NCI-H460 (cell line): ENCODE results near the gene DDX10. TPM values are rescaled to one million over a fixed set of nuclear protein-coding genes. Genes with fewer than 3 reads are reported as not detected.
"Not testable (repeated sequence)": the region's sequence is repeated elsewhere in the genome, so short reads cannot be mapped to it uniquely, and the experiment has no call there.

Experiments used
- DNase-seq: peaks from one replicate; pipeline ENCODE4 v3.0.0-alpha.2; 2016; ENCODE audit warnings: low read depth; ENCODE audit errors: extremely low read depth
- total RNA-seq: library from RNA; depleted of rRNA; stranded (reverse); fragments of >200 nt; shearing (Covaris generic); gene quantifications from 2 replicates; pipeline ENCODE4 v1.2.3, GENCODE V29; 2014

Gene DDX10
- total RNA-seq, 1 experiment from 2014 or later: 277 TPM

DNA sequence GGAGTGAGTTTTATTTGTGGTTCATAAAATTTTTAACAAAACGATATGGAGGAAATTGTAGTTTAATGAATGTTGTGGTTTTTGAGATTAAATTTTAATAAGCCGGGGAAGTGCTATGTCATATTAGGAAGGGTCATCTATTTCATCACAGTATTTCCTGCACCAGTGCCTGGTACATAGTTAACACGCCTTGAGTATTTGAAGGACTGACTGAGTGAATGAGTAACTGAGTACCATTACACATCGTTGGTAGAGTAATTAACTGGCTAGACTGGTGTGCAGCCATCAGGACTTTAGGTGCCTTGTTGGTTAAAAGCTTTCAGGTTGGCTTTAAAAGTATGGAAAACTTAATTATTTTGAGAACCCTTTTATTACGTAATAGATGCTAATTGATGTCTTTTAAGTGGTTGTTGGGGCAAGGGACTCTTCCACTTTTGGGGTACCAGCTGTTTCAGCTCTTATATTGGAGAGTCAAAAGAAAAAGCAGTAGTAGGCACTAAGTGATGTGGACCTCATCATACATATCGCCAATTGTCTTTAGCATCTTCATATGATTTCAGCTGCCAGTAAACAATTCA is 101.8 kb downstream of the DDX10 start:
- no peak for DNase-seq

DNA sequence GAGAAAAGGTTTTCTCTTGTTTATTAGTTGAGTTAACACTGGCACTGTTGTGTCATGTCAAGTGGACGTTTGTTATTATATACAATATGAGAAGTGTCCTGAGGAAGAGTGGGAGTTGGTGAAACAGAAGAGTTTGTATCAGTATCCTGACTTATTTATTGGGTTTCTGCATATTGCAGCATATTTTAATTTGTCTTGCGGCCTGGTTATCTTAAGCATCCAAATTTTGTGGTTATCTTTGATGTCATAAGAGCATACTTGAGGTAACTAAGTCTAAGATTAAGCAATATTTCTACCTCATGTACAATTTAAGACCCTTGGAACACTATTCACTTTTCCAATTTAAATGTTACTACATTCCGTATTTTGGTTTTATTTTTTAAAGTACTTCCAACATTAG is 103.5 kb downstream of the DDX10 start:
- no peak for DNase-seq

DNA sequence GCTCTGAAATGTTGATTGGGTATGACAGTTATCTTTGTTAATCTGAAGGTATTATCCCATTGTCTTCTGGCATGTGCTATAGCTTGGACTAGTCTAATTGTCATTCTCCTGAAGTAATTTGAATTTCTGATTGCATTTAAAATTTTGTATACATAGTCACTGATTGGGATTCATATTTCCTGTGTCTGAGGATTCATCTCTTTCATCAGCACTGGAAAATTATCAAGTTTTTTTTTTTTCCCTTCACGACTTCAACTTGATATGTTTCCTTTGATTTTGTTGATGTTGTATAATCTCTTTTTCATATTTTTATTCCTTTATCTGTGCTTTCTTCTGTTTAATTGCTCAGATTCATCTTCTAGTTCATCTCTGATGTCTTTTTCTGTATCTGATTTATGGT is 104.1 kb downstream of the DDX10 start:
- no peak for DNase-seq

DNA sequence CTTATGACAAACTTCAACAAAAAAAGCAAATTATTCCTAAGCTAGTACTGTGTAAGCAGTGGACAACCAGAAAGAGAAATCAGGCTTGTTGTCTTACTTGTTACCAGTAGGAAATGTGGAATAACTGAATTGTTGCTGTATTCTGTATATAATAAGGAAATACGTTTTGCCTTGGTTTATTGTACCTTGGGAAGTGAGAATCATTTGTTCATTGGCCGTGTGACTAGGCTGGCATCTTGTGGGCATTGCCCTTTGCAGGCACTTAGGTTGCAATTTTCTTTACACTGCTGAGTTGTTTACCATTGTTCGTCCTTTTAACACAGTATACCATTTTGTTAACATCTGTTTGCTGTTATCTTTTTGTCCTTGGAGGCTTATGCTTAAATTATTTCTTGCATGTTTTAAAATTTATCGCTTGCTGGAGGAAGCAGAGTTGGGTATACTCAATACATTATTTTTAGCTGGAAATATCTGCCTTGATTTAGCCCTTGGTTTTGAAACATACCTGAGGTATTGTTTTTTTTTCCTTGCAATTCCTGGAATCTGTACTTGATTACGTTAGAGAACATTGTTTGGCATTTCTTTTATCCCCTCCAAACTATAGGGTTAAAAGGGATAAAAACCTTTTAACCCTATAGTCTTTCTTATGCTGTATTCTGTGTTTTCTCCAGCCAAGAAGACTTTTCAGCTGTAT is 109.3 kb downstream of the DDX10 start:
- no peak for DNase-seq

DNA sequence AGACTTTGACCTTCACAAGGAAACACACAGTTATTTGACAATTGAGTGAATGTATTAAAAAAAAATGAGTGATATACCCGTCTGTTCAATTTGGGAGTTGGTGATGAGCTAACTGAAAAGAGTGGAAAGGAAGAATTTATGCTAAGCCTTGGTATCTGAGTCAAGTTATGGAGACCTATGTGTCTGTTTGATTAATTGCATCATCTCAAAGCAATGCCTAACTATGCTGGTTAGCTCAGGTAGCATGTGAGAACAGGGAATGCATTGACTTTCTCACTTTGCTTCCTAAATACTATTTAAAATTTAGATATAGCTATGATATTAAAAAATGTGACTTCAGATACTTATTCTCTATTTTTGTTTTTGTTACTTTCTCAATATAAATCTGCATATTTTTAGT is 110.5 kb downstream of the DDX10 start:
- no peak for DNase-seq

DNA sequence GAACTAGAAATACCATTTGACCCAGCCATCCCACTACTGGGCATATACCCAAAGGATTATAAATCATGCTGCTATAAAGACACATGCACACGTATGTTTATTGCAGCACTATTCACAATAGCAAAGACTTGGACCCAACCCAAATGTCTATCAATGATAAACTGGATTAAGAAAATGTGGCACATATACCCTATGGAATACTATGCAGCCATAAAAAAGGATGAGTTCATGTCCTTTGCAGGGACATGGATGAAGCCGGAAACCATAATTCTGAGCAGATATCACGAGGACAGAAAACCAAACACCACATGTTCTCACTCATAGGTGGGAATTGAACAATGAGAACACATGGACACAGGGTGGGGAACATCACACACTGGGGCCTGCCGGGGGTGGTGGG is 114.3 kb downstream of the DDX10 start:
- DNase-seq: not testable (repeated sequence)

DNA sequence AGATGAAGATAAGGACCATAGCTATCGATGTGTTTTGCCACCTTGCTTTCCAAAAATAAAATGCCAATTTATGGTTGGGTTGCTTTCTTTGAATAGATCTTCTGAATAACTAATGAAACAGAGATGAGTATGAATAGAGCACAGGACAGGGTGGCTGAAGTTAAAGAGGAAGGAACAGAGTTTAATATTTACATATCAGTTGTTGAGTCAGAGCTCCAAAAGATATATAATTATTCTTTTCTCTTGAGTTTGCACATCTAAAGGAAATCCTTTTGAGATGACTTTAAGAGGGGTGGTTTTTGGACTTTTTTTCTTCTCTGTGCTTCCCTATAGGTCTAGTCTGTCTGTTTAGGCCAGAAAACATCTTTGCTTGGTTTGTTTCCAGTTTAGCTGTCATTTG is 115.2 kb downstream of the DDX10 start:
- DNase-seq: no peak

DNA sequence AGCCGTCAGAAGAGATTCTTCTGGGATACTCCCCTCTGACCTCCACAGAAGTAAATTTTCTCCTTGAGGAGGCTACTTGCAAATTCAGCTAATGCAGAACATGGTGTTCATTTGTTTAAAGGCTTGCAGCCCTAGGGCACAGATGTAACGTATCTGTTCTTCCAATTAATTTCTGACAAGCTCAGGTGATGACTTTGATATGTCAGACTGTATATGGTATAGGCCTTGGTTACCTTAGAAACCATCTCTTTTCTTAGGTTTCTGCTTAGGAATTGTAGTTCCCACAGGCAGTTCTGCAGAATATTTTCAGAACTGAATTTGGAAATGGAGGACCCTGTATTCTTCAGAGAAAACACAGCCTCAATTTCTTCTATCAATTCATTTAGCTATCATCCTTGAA is 117.1 kb downstream of the DDX10 start:
- no peak for DNase-seq

DNA sequence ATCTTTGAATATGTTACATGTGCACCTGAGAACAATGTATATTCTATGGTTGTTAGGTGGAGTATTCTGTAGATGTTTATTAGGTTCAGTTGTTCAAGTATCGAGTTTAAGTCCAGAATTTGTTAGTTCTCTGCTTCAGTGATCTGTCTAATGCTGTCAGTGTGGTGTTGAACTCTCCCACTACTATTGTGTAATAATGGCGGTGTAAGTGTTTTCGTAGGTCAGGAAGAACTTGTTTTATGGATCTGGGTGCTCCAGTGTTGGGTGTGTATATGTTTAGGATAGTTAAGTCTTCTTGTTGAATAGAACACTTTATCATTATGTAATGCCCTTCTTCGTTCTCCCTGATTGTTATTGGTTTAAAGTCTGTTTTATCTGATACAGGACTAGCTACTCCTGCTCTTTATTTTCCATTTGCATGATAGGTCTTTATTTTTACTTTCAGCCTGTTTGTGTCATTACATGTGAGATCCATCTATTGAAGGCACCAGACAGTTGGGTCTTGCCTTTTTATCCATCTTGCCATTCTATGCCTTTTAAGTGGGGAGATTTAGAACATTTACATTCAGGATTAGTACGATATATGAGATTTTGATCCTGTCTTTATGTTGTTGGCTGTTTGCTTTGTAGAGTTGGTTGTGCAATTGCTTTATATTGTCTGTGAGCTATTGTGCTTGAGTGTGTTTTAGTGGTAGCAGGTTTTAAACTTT is 121.6 kb downstream of the DDX10 start:
- no peak for DNase-seq

DNA sequence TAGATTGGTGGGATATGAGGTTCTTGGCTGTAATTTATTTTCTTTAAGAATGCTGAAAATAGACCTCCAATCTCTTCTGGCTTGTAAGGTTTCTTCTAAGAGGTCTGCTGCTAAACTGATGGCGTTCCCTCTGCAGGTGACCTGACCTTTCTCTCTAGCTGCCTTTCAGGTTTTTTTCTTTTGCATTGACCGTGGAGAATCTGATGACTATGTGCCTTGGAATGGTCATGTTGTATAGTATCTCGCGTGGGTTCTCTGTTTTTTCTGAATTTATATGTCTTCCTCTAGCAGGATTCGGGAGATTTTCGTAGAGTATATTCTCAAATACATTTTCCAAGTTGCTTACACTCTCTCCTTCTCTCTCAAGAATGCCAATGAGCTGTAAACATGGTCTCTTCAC is 122.2 kb downstream of the DDX10 start:
- DNase-seq: no peak

DNA sequence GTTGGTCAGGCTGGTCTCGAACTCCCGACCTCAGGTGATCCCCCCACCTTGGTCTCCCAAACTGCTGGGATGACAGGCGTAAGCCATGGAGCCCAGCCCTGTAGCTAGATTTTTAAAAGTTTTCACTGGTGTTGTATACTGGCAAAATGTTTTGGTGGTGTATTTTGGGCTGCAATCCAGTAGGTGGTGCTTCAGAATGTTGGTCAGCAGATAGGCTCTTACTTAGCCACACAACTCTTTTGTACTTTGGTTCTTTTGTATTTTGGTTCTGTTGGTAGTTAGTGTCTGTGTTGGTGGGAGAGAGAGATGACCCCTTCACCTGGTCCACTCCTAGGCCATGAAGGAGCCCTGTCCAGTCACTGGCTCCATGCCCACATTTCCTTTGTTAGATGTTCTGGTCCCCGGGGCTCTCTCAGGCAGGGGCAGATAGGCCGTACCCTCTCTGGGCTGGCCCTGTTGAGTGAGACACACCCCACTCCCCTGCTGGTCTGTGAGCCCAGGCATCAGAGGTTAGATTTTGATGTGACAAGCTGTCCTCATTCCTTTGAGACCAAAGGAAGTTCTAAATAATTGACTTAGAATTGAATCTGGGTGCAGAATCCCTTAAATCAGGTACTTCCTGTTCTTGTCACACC is 123.8 kb downstream of the DDX10 start:
- peak; percentile 18 for DNase-seq

DNA sequence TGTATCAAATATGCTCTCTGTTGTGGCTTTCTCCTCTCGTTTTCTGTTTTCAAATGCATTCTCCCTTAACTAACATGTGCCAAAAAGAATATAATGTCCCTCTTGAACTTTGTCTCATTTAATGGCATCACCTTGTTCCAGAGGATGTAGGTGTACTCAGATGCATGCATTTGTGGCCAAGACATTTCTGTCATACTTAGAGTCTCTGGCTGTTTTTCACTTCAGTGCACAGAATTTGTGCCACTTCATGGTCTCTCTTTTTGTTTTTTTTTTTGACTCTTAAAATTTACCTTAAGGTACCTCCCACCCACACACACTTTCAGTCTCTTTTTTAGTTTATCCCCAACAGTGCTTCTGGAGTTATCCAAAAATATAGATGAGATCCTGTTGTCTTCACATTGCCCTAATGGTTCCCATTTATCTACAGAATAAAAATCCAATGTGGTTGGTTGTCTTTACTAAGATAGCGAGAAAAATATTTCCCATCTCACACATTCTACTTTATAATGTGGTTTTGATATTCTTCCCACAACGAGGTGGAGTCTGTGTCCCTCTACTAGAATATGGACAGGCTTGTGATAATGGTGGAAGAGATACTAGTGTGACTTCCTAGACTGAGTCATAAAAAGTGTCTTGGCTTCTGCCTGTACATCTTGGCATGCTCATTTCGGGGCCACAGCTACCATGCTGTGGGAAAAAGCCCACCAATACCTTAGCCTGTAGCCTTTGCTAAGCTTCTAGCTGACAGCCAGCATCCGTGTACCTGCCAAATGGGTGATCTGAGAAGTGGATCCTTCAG is 125.8 kb downstream of the DDX10 start:
- no peak for DNase-seq

DNA sequence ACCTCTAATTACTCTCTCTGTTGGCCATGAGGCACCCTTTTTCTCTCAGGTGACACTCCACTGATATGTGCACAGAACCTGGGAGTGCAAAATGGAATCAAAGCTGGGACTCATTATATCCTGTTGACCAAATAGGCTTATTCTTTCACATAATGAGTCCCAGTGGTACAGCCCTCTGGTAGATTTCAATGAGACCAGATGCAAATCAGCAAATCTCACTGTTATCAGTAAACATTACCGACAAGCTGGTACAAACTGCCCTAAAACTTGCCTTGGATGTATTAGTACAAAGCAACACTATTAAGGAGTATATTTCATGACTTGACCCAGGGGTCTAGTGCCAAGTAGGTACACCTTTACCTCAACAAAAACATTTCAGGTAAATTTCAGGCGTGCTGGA is 128.3 kb downstream of the DDX10 start:
- no peak for DNase-seq

DNA sequence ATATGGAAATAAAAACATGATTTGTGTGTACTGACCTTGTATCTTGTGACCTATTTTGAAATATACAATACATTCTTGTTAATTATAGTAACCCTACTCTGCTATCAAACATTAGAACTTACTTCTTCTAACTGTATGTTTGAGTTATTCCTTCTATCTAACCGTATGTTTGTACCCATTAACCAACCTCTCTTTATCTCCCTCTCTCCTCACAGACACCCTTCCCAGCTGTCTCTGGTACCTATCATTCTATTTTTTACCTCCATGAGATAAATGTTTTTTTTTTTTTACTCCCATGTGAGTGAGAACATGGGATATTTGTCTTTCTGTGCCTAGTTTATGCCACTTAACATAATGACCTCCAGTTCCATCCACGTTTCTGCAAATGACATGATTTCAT is 128.7 kb downstream of the DDX10 start:
- no peak for DNase-seq

DNA sequence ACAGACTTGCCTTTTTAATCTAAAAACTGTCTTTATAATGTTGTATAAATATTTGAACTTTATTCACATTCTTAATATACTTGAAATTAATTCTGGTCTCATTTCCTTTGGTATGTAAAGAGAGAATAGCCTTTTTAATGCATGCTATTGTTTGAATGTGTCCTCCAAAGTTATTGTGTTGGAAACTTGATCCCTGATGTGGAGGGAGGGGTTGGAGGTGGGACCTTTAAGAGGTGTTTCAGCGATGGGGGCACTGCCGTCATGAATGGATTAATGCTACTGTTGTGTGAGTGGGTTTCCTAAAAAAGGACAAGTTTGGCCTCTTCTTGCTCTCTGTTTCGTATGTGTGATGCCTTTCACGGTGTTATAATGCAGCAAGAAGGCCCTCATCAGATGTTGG is 131.7 kb downstream of the DDX10 start:
- no peak for DNase-seq

DNA sequence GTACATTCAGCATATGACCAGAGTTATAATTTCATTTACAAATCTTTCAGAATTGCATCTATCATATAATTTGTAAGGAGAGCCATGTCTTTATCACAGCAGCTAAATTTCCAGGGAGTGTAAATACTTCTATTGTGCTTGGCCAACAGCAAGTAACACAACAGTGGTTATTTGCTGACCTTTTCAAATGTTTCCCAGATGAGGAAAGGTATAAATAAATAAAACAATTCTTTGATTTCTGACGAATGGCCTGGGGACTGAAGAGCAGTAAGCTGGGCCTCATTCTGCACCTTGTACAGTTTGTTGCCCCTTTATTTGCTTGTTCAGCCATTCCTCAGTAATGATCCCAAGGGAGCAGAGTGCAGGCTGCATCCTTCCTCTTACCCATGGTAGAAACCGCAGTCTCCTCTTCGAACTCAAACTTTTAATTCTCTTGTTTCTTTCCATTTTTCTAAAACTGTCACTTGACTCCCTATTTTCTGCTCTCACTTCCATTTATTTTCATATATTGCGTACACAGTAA is 132.8 kb downstream of the DDX10 start:
- DNase-seq: no peak

DNA sequence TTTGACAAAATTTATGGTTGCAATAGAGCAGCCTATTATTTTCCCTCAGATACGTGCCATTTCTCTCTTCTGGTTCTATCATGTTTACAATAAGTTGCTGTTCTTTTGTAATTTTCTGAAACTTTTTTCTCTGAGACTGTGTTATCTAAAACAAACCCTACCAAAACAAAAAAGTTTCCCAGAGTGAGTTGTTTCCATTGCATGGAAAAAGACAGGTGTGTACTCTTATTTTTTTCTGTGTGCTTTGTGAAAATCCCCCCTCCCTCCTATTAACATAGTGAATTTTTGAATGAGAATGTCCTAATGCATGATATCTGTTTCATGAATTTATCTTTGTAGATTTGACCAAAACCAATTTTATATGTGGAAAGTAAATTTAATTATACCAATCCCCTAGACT is 137.6 kb downstream of the DDX10 start:
- no peak for DNase-seq

DNA sequence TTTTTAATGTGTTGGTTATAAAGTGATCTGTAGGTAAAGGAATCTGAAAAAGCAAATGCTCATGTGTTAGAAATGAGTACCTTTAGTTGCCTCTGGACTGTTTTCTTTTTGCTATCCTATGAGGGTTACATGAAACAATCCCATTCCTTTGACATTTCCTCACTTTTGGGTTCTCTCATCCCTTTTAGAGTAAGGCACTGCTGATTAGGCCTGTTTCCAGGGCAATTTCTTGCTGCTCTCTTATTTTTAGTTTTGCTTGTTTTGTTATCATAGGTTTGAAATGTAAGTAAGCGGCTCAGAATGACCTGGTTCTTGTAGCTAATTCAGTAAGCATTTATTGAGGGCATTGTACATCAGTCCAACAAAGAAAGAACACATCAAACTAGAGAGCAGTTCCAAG is 138.9 kb downstream of the DDX10 start:
- DNase-seq: no peak

DNA sequence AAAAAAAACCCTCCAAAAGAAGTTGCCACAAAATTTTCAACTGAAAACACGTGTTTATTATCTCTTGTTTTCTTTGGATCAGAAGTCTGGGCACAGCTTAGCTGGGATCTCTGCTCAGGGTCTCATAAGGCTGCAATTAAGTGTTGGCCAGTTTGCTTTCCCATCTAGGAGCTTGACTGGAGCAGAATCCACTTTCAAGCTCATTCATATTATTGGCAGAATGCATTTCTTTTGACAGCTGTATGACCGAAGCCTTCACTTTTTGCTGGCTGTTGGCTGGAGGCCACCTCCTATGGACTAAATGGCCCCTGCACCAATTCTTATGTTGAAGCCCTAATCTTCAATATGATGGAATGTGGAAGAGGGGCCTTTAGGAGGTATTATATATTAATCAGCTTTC is 139.6 kb downstream of the DDX10 start:
- no peak for DNase-seq

DNA sequence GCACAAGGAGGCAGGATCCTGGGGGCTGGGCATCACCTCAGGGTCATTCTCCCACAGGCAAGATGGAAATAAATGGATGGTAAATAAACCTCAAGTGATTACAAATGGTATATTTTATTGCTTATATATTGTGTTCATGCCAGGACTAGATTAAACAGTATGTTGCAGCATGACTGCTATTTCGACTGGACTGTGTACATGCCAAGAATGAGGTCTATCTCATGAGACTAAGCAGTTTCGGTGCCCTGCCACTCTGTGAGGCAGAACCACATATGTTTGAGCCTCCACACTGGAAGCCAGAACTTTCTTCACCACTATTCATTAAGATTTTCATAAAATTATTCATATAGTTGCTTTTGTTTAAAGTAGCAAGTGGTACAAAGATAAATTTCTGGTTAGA is 140.2 kb downstream of the DDX10 start:
- no peak for DNase-seq

DNA sequence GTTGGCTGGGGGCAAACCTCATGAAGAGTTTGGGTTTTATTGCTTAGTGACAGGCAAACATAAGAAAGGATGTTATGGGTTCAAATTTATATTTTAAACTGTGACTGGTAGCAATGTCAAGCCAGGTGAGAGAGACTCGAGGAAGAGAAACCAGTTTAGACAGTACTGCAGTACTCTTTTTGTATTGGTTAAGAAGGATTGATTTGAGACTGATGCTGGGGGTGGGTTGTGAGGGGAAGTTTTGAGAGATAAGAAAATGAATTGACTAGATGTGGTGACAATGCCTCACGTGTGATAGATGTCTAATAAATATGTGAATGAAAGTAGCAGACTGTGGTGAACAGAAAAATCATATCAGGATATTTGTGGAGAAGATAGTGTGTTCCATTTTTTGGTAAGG is 142.4 kb downstream of the DDX10 start:
- DNase-seq: no peak
